Activated CD8-positive, alpha-beta memory T cell treated with anti-CD3 and anti-CD28 coated beads for 48 hours (primary cell): ENCODE measurements around the gene PLD1.
"Not testable (repeated sequence)": the region's sequence is repeated elsewhere in the genome, so short reads cannot be mapped to it uniquely, and the experiment has no call there.

Experiments
- DNase-seq, 3 experiments: peaks; one replicate each; pipeline ENCODE4 v3.0.0-alpha.2; 2020; ENCODE audit warnings: low read depth in 2 of 3, low spot score in 2 of 3

PLD1 gene

DNA sequence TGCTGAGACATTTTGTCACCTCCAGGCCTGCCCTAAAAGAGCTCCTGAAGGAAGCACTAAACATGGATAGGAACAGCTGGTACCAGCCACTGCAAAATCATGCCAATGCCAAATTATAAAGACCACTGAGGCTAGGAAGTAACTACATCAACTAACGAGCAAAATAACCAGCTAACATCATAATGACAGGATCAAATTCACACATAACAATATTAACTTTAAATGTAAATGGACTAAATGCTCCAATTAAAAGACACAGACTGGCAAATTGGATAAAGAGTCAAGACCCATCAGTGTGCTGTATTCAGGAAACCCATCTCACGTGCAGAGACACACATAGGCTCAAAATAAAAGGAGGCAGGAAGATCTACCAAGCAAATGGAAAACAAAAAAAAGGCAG lies 183.5 kb downstream of the PLD1 start:
- DNase-seq, result not testable (repeated sequence)

DNA sequence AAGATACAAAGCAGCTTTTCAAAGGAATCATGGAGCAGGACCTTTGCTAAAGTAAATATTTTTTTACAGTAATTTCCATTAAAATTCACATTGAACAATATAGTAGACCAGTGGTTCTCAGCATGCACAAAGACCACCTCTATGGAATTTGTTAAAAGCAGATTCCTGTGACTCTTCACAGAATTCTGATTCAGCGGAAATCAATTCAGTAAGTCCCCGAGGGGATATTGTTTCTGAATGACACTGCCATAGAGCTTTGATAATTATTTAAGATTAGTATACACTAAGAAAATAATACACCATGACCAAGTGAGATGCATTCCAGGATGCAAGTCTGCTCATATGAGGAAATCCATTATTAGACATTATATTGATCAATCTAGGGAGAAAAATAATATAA lies 188.2 kb downstream of the PLD1 start:
- no peak for DNase-seq

- no peak for DNase-seq
Observed at GRCh38 chr3:171620825-171621434, 189.4 kb downstream of the PLD1 start.

GRCh38 chr3:171616798-171617197 lies 193.5 kb downstream of the PLD1 start:
- DNase-seq, result no peak

GRCh38 chr3:171615686-171616085 lies 194.6 kb downstream of the PLD1 start:
- DNase-seq, result no peak

GRCh38 chr3:171615281-171615680 lies 195.0 kb downstream of the PLD1 start:
- no peak for DNase-seq

DNA sequence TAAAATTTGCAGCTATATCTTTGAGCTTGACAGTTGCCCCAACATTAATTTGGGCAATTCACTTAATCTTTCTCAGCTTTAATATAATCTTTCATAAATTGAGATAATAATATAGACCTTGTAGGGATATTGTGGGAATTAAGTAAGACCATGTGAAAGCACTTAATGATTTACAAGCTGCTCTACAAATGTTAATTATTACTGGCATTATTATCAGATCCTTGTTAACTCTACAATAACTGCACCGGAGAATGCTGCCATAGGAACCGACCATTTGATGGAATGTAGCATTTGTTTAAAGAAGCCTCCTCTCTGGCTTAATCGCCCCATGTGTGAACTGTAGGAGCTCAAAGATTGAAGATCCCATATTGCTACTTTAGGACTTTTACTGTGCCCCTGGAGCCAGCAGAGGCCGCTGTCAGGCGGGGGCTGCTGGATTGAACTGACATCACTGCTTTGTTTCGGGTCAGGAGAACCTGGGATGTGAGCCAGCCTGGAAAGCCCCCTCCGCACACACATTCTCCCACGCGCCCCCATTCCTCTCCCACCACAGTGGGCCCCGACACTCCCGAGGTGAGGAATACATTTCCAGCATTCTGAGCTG lies 195.9 kb downstream of the PLD1 start:
- no peak for DNase-seq

DNA sequence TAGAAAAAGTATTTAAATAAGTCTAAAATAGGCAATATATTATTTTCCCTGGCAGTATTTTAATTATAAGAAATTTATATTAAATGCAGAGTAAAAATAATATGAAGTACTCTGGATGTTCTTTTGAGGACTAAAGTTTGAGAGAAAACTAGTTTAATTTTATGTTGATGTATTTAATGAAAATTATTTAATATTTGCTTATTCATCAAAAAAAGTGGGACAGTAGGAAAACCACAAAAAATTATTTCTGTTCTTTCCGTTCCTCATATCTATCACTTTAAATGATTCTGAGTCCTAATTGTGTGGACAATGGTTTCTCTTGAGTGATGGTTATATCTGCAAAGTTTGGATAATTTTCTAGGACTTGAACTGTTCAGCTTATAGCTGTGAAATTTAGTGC lies 202.8 kb downstream of the PLD1 start:
- no peak for DNase-seq

DNA sequence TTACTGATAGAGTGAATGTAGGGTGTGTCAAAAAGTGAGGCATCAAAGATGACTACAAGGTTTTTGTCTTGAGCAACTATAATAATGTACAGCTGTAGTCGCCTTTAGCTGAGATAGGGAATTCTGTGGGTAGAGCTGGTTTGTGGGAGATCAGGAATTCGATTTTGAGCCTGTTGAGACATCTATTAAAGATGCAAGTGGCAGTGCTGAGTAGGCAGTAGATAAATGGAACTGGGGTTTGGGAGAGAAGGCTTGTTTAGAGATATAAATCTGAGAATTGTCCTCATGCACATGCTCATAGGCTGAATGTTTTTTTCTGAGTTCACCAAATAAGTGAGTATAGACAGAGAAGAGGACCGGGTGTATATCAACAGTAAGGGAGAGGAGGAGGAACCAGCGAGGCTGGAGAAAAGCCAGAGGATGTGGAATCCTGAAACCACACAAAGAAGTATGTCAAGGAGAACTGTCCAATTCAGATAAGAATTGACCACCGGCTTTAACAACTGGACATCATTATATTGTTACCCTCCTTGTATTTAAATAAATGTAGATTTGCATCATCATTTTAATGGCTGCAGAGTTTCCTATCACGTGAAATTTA lies 204.0 kb downstream of the PLD1 start:
- DNase-seq, result no peak

DNA sequence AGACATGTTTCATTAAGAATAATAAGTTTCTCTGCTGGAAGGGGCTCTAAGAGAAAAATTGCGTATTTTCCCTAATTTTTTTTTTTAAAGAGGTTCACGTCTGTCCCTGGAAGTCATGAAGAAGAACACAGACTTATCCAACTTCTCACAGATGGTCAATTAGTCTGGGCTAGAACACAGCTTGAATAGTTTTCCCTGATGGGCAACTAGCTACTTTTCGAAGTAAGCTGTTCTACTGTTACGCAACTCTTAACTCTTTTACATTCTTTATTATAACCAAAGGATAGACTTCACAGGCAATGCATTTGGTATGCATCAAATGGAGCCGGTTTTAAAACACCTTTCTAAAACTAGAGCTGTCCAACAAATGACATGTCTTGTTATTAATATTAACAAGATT lies 205.9 kb downstream of the PLD1 start:
- no peak for DNase-seq

GRCh38 chr3:171602072-171602471 lies 208.2 kb downstream of the PLD1 start:
- DNase-seq, result no peak

GRCh38 chr3:171600030-171600429 lies 210.3 kb downstream of the PLD1 start:
- no peak for DNase-seq

DNA sequence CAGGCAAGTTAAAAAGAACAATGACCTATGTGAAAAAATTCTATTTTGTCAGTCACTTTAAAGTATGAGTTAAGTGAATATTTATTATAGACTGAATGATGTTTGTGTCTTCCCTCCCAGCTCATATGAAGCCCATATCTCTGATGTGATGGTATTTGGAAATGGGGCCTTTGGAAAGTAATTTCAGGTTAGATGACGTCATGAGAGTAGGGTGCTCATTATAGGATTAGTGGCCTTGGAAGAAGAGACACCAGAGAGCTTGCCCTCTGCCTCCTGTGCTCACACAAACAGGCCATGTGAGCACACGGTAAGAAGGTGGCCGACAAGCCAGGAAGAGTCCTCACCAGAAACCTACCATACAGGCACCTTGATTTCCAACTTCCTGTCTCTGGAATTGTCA lies 211.3 kb downstream of the PLD1 start:
- DNase-seq, result no peak

- DNase-seq, result no peak
Observed at GRCh38 chr3:171592786-171593185, 217.5 kb downstream of the PLD1 start.

- no peak for DNase-seq
Observed at GRCh38 chr3:171591070-171591469, 219.2 kb downstream of the PLD1 start.

- DNase-seq, result no peak
Observed at GRCh38 chr3:171586274-171586673, 224.0 kb downstream of the PLD1 start.

- DNase-seq, result no peak
Observed at GRCh38 chr3:171585039-171585438, 225.2 kb downstream of the PLD1 start.

- no peak for DNase-seq
Observed at GRCh38 chr3:171584100-171584499, 226.2 kb downstream of the PLD1 start.

DNA sequence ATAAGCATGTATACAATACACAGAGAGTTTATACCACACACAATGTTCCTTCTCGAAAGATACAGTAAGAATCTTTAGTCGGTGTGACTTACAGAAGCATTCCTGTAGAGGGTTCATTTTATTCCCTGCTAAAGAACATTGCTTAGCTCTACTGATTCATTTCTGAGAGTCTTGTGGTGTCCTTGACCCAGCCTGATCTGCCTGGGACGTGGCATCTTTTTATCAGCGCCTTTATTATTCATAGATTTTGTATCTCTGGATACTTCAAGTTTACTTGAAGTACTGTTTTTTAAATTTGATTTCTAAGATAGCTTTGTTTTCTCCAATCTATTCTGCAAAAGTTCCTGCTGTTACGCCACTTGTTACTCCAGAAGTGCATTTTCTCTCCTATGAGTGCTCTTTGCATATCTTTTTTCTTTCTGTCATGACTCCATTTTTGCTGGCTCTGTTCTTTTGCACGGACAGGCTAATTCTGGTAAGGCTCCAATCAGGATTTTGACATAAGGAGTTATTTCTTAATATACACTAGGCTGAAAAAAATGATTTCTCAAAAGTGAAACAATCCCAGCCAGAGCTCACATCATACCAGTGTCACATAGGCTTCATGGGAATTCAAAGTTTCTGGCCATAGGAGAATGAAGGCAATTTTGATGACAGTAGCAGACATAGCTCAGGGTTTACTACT lies 235.6 kb downstream of the PLD1 start:
- DNase-seq, result no peak

DNA sequence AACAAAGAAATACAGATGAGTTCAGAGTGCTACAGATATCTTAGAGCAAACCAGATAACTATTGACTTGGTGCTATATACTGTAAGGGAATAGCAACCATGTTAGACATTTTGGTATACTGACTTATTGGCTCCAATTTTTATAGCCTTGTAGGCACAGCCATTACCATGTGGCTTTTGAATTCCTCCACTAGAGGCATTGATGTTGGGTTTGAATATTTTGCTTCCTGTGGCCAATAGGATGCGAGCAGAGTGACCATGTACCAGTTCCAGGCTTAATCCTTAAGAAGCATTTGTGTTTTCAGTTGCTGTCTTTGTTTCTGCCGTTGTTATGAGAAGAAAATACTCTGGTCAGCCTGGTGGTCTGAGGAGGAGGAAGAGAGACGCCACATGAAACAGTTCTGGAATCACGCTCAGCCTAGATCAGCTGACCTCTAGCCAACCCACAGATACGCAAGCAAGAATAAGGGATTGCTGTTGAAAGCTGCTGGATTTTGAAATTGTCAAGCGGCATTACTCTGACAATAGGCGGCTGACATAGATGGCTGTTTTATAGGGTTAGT lies 240.6 kb downstream of the PLD1 start:
- DNase-seq, result no peak

DNA sequence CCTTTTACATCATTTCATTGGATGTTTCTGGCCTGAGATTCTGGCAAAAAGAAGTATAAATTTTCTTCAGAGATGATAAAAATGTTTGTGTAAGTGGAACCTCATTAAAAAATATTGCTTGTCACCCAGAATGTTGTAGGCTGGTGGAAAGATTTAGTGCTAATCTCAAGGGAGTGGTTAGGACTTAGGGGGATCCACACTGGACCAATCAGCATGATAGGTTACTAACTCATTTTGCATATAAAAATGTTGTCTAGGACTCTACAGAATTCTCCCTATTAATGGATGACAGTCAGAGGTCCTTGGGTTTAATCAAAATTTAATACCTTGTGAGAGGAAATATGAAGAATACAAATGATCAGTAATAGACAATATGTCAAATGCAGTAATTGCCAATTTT lies 241.5 kb downstream of the PLD1 start:
- DNase-seq, result no peak

DNA sequence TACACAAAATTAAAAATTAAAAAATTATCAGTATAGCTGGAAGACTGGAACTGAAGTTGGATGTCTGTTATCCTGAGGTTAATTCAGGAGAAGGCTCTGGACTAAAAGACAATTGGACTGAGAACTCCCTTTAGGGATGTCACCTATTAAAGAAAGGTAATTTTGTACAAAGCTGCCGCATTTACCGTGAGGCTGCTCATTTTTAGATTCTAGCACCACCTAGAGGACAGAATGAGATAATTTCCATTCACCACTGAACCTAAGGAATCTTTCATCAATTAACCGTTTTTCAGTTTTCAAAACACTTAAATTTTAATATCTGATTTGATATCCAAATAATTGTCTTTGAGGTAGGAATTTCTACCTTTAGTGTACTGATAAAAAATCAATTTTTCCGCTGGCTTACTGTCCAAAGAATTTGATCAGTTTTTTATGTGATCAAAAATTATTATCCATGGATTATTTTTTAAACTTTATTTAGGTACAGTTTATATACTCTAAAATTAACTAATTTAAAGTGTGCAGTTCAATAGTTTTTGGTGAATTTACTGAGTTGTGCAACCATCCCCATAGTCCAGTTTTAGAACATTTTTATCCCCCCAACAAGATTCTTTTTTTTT lies 243.4 kb downstream of the PLD1 start:
- DNase-seq, result no peak
